ENCODE measurements around the gene ATP2B2.

ATP2B2 gene

GRCh38 chr3:10453431-10454163 is 51.8 kb downstream of the ATP2B2 start:
- Histone ChIP-seq H3K4me1 (ENCODE audit: control insufficient read depth, insufficient read depth, low read length) (no peaks in the 10 kb centered on the region), H3K9me3 (replicated peaks; ENCODE audit: low read length) (no peaks in the 10 kb centered on the region), H3K4me3 (ENCODE audit: low read length) (no peak overlapping the region), H3K9ac (ENCODE audit: low read depth, low read length) (no peak overlapping the region), H3K4me2 (ENCODE audit: low read length) (no peak overlapping the region), H3K27me3 (ENCODE audit: control insufficient read depth, insufficient read depth, low read length) (peaks cover 43% of the 10 kb centered on the region), H3K36me3 (ENCODE audit: insufficient read depth, low read length) (no peaks in the 10 kb centered on the region)

DNA sequence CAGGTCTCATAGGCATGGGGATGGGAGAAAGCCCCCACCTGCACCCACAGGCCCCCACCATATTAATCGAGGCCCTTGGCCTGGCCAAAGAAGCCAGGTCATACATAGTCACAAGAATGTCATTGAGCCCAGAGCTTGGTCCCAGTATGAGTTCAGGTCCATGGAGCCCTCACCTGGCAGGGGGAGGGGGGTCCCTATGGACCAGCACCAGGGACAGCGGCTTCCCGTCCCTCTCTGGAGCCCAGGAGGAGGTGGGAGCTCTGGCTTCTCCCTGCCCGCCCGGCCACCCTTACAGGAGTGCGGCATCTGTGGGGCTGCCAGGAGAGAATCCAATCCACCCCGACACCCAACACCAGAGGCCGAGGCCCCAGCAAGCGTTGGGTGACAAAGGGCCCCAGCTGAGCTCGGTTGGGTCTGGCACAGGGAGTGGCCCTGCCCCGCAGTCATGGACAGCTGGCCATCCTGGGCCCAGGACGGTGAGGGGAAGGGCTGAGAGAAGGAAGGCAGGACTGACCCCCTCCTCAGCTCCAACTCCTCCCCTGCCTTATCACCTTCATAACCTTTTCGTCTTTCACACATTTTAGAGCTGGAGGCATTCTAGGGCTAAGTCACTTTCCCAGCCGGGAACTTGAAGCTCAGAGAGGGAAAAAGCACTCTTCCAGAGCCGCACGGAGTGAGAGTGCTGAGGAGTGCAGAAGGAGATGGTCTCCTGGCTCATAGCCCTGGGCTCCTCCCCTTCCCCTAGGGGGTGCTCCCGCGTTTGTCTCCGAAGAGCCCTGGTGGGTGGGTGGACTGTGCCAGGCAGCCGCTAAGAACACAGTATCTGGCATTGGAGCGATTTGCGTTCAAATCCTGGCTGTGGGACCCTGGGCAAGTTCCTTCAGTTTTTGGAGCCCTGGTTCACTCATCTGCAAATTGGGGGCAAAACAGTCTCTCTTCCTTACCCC is 54.6 kb downstream of the ATP2B2 start:
- H3K4me1 ChIP-seq (ENCODE audit: control insufficient read depth, insufficient read depth, low read length), result peaks cover under 1% of the 10 kb centered on the region
- peaks cover 66% of the 10 kb centered on the region for H3K27me3 ChIP-seq (ENCODE audit: control insufficient read depth, insufficient read depth, low read length)
- no peak overlapping the region for H3K4me3 ChIP-seq (ENCODE audit: low read length)
- no peaks in the 10 kb centered on the region for H3K9me3 ChIP-seq (replicated peaks; ENCODE audit: low read length)
- H3K36me3 ChIP-seq (ENCODE audit: insufficient read depth, low read length), result no peaks in the 10 kb centered on the region
- H3K9ac ChIP-seq (ENCODE audit: low read depth, low read length), result no peak overlapping the region
- H3K4me2 ChIP-seq (ENCODE audit: low read length), result no peak overlapping the region

GRCh38 chr3:10449436-10449835 is 56.0 kb downstream of the ATP2B2 start:
- Histone ChIP-seq H3K4me1 (ENCODE audit: control insufficient read depth, insufficient read depth, low read length) (peaks cover 6% of the 10 kb centered on the region), H3K36me3 (ENCODE audit: insufficient read depth, low read length) (no peaks in the 10 kb centered on the region), H3K4me3 (ENCODE audit: low read length) (no peak overlapping the region), H3K4me2 (ENCODE audit: low read length) (no peak overlapping the region), H3K27me3 (ENCODE audit: control insufficient read depth, insufficient read depth, low read length) (peaks cover 66% of the 10 kb centered on the region), H3K9ac (ENCODE audit: low read depth, low read length) (no peak overlapping the region), H3K9me3 (replicated peaks; ENCODE audit: low read length) (no peaks in the 10 kb centered on the region)

DNA sequence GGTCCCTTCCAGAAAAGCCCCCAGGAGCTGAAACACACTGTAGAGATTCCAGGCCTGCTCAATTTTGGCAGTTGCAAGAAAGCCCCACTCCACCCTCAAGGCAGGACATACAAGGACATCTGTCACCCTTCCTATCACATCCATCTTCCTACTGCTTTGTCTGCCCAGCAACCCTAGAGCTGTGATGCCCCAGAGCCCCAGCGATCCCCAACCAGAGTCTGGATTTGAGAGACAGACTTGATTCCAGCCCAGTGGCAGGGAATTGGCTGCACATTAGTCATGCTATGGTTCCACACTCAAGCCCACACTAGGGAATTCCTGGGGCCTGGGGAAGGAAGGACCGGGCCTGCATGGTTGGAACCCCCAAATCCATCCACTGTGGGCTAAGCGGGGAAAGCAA is 56.8 kb downstream of the ATP2B2 start:
- Histone ChIP-seq H3K4me3 (ENCODE audit: low read length) (no peak overlapping the region), H3K9ac (ENCODE audit: low read depth, low read length) (no peak overlapping the region), H3K4me1 (ENCODE audit: control insufficient read depth, insufficient read depth, low read length) (peaks cover 6% of the 10 kb centered on the region), H3K36me3 (ENCODE audit: insufficient read depth, low read length) (no peaks in the 10 kb centered on the region), H3K9me3 (replicated peaks; ENCODE audit: low read length) (no peaks in the 10 kb centered on the region), H3K4me2 (ENCODE audit: low read length) (no peak overlapping the region), H3K27me3 (ENCODE audit: control insufficient read depth, insufficient read depth, low read length) (peaks cover 66% of the 10 kb centered on the region)

DNA sequence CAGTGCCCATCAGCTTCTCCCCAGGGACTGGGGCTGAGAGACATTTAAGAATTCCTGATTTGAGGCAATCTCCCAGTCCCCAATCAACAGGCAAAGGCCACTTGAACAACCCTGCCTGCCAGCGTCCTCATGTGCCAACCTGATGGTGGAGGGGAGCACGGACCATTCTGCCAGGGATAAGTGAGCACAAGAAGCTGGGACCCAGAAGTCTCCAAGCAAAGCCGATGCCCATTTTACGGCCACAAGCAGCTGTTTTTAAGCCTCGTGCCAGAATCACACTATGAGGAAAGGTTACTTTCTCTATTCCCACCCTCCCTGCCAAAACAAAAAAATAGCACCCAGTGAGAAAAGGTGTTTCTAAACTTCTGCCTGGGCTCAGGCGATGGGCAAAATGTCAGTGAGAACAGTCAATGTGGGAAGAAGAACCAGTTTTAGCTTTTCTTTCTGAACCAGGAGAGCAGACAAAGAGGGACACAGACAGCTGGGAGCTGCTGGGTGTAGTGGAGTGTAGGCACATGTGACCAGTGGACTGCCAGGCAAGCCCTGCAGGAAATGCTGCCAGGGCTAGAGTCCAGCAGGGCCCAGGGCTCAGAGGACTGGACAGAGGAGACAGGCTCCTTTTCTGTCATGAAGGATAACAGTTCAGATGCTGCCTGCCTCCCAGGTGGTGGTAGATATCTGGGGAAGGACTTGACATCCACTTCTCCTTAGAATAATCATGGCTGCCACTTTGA is 57.7 kb downstream of the ATP2B2 start:
- no peak overlapping the region for H3K4me3 ChIP-seq (ENCODE audit: low read length)
- no peak overlapping the region for H3K9ac ChIP-seq (ENCODE audit: low read depth, low read length)
- H3K27me3 ChIP-seq (ENCODE audit: control insufficient read depth, insufficient read depth, low read length), result peaks cover 63% of the 10 kb centered on the region
- no peaks in the 10 kb centered on the region for H3K36me3 ChIP-seq (ENCODE audit: insufficient read depth, low read length)
- peaks cover 9% of the 10 kb centered on the region for H3K4me1 ChIP-seq (ENCODE audit: control insufficient read depth, insufficient read depth, low read length)
- H3K9me3 ChIP-seq (replicated peaks; ENCODE audit: low read length), result no peaks in the 10 kb centered on the region
- no peak overlapping the region for H3K4me2 ChIP-seq (ENCODE audit: low read length)

DNA sequence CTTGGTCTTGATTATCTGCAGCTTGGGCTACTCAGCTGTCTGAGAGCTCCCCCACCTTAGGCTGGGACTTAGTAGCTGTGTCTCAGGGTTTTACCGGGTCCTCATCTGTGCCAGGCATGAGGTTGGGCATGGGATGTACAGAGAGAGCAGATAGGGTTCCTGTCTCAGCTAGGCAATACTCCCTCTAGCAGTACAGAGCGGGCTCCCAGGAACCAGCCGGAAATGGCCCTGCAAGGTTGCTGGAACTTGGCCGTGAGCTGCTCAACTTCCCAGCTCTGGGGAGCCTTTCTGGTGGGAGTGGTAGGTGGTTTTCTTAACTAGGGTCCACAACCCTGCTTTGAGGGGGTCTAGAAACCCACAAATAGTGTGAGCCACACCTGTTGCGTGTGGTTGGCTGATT is 58.3 kb downstream of the ATP2B2 start:
- Histone ChIP-seq H3K4me1 (ENCODE audit: control insufficient read depth, insufficient read depth, low read length) (peaks cover 14% of the 10 kb centered on the region), H3K36me3 (ENCODE audit: insufficient read depth, low read length) (no peaks in the 10 kb centered on the region), H3K9ac (ENCODE audit: low read depth, low read length) (no peak overlapping the region), H3K4me3 (ENCODE audit: low read length) (no peak overlapping the region), H3K4me2 (ENCODE audit: low read length) (no peak overlapping the region), H3K27me3 (ENCODE audit: control insufficient read depth, insufficient read depth, low read length) (peaks cover 58% of the 10 kb centered on the region), H3K9me3 (replicated peaks; ENCODE audit: low read length) (no peaks in the 10 kb centered on the region)

DNA sequence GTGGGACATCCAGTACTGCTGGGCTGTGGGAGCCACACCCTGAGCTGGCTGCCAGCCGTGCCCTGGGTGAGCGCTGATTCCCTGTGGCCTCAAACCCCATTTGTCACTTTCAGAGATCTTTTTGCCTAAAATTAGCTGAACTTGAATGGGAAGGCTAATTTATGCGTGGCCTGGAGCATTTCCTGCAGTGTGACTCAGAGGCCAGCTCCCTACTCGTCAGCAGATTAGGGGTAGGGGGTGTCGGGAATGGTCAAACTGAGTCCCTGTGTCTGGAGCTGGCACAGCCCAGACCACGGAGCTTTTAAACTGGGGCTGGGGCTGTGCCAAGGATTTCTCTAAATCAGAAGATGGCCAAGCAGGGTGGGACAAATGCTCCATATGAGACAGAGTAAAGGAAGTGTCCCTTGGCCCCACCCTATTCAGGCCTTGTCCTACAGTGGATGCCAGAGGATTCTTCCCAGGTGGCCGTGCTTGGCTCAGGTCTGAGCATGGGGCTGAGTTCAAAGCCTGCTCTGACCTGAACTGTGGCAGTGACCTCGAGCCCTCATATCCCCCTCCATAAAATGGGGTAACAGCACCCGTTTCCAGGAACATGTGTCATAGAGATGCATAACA is 59.7 kb downstream of the ATP2B2 start:
- Histone ChIP-seq H3K9me3 (replicated peaks; ENCODE audit: low read length) (no peaks in the 10 kb centered on the region), H3K9ac (ENCODE audit: low read depth, low read length) (no peak overlapping the region), H3K36me3 (ENCODE audit: insufficient read depth, low read length) (no peaks in the 10 kb centered on the region), H3K4me1 (ENCODE audit: control insufficient read depth, insufficient read depth, low read length) (peaks cover 16% of the 10 kb centered on the region), H3K4me3 (ENCODE audit: low read length) (no peak overlapping the region), H3K4me2 (ENCODE audit: low read length) (no peak overlapping the region), H3K27me3 (ENCODE audit: control insufficient read depth, insufficient read depth, low read length) (peaks cover 49% of the 10 kb centered on the region)

DNA sequence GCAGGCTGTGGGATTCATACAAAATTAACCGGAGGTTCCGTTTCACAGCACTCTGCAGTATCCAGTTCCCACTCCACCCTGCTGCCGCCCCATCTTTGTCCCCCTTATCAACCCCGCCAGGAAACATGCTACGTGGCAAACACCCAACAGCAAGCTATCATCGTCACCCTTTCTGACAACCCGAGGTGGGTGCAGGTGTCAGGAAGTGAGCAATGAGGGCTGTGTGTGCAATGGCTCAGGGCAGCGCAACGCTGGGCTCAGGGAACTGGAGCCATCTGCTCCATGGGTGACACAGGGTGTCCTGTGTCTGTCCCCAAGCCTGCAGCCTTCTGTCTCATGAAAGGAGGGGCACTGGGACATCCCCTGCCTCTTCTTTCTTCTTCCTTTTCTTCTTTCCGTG is 60.9 kb downstream of the ATP2B2 start:
- peaks cover 16% of the 10 kb centered on the region for H3K4me1 ChIP-seq (ENCODE audit: control insufficient read depth, insufficient read depth, low read length)
- no peaks in the 10 kb centered on the region for H3K36me3 ChIP-seq (ENCODE audit: insufficient read depth, low read length)
- peaks cover 43% of the 10 kb centered on the region for H3K27me3 ChIP-seq (ENCODE audit: control insufficient read depth, insufficient read depth, low read length)
- no peak overlapping the region for H3K4me2 ChIP-seq (ENCODE audit: low read length)
- H3K4me3 ChIP-seq (ENCODE audit: low read length), result no peak overlapping the region
- H3K9me3 ChIP-seq (replicated peaks; ENCODE audit: low read length), result no peaks in the 10 kb centered on the region
- no peak overlapping the region for H3K9ac ChIP-seq (ENCODE audit: low read depth, low read length)

GRCh38 chr3:10444110-10444429 is 61.3 kb downstream of the ATP2B2 start:
- no peak overlapping the region for H3K4me3 ChIP-seq (ENCODE audit: low read length)
- H3K36me3 ChIP-seq (ENCODE audit: insufficient read depth, low read length), result no peaks in the 10 kb centered on the region
- H3K9ac ChIP-seq (ENCODE audit: low read depth, low read length), result no peak overlapping the region
- peaks cover 43% of the 10 kb centered on the region for H3K27me3 ChIP-seq (ENCODE audit: control insufficient read depth, insufficient read depth, low read length)
- peaks cover 17% of the 10 kb centered on the region for H3K4me1 ChIP-seq (ENCODE audit: control insufficient read depth, insufficient read depth, low read length)
- no peaks in the 10 kb centered on the region for H3K9me3 ChIP-seq (replicated peaks; ENCODE audit: low read length)
- no peak overlapping the region for H3K4me2 ChIP-seq (ENCODE audit: low read length)

DNA sequence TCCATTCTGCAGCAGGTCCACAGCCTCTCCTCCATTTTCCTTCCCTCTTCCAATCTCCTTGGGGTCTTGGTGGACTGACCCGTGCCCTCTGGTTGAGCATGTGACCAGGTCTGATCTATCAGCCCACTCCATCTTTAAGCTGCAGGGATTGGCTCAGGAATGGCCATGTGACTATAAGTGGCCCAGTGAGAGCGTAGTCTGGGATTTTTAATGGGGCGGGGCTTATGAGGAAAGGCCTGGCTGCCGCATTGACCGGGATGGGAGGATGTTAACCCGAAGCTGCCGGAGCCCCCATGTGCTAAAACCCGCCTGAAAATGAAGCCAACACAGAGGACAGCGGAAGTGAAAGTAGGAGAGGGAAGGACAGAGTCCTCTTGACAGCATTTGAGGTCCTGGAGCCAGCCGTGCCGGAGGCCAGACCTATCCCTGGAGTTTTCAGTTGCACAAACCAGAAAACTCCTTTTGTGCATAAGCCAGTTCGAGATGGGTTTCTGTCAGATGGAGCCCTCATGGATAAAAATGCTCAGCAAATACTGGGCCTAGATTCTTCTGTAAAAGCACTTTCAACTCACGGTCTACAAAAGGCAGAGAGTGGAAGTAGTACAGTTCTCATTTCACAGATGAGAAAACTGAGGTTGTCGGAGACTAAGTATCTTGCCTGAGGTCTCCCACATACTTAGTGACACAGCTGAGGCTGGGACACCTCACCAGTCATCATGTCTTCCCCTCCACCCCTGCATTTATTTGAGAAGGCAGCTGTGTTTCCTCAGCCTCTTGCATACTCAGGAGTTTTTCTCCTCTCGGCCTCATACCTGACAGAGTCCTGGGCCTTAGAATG is 61.9 kb downstream of the ATP2B2 start:
- Histone ChIP-seq H3K9me3 (replicated peaks; ENCODE audit: low read length) (no peaks in the 10 kb centered on the region), H3K4me3 (ENCODE audit: low read length) (no peak overlapping the region), H3K4me2 (ENCODE audit: low read length) (no peak overlapping the region), H3K4me1 (ENCODE audit: control insufficient read depth, insufficient read depth, low read length) (peaks cover 23% of the 10 kb centered on the region), H3K36me3 (ENCODE audit: insufficient read depth, low read length) (no peaks in the 10 kb centered on the region), H3K9ac (ENCODE audit: low read depth, low read length) (no peak overlapping the region), H3K27me3 (ENCODE audit: control insufficient read depth, insufficient read depth, low read length) (peaks cover 43% of the 10 kb centered on the region)
